K562 (cell line): ENCODE results near the gene C1orf116. TPM values are rescaled to one million over a fixed set of nuclear protein-coding genes. Genes with fewer than 3 reads are reported as not detected.
A peak's percentile ranks its signal among the peaks of the same experiment; 100 is the strongest.

ENCODE experiments used
- CREB3L1 ChIP-seq: fragments of 450-650 bp; IDR thresholded peaks from 2 replicates; pipeline ENCODE4 v1.6.1; 2014; ENCODE audit warnings: low read depth, mild to moderate bottlenecking, moderate library complexity, borderline replicate concordance
- CSDE1 ChIP-seq, 2 experiments: fragments of 450-650 bp; IDR thresholded peaks; 2 replicates each; pipeline ENCODE4 v1.6.1; 2016; ENCODE audit warnings: mild to moderate bottlenecking in 1 of 2
- FOS ChIP-seq: IDR thresholded peaks from 3 replicates; pipeline ENCODE4 v1.6.1; 2011; ENCODE audit not compliant: insufficient read length; ENCODE audit errors: extremely low read depth
- HDAC1 ChIP-seq, 2 experiments: fragments of 450-650 bp; IDR thresholded peaks; 2 replicates each; pipeline ENCODE4 v1.6.1; 2016 to 2017; ENCODE audit warnings: inconsistent platforms in 1 of 2, mild to moderate bottlenecking in 1 of 2, moderate library complexity in 1 of 2
- HNRNPH1 ChIP-seq: fragments of 200-400 bp; formaldehyde crosslinking; optimal IDR thresholded peaks from 2 replicates; pipeline ENCODE3; 2017; ENCODE audit warnings: low read depth, mild to moderate bottlenecking, low read length, moderate library complexity
- MECOM ChIP-seq: fragments of 250-450 bp; sonication (Bioruptor Pico); IDR thresholded peaks from 2 replicates; pipeline ENCODE4 v1.8.0; 2022; ENCODE audit warnings: inconsistent platforms
- NCOA6 ChIP-seq: fragments of 450-650 bp; IDR thresholded peaks from 2 replicates; pipeline ENCODE4 v1.6.1; 2017; ENCODE audit warnings: mild to moderate bottlenecking
- POLR2B ChIP-seq: fragments of 450-650 bp; IDR thresholded peaks from 2 replicates; pipeline ENCODE4 v1.6.1; 2018; ENCODE audit warnings: low read depth; ENCODE audit not compliant: partially characterized antibody
- POLR2H ChIP-seq: IDR thresholded peaks from 2 replicates; pipeline ENCODE4 v1.6.1; 2016; ENCODE audit warnings: missing genetic modification characterization, low read depth, mild to moderate bottlenecking, control low read depth, missing compliant biosample characterization, moderate library complexity
- PTRF ChIP-seq: fragments of 450-650 bp; IDR thresholded peaks from 2 replicates; pipeline ENCODE4 v1.6.1; 2016; ENCODE audit warnings: mild to moderate bottlenecking, missing genetic modification characterization, missing compliant biosample characterization
- RUNX1 ChIP-seq: sonication (generic); IDR thresholded peaks from 2 replicates; pipeline ENCODE4 v1.6.1; 2016; ENCODE audit warnings: antibody characterized with exemption, low read depth
- ZBTB34 ChIP-seq: fragments of 250-450 bp; sonication (Bioruptor Pico); IDR thresholded peaks from 2 replicates; pipeline ENCODE4 v1.8.0; 2021; ENCODE audit warnings: mild to moderate bottlenecking, moderate library complexity
- ZNF3 ChIP-seq: fragments of 250-450 bp; sonication (Bioruptor Pico); IDR thresholded peaks from 2 replicates; pipeline ENCODE4 v1.5.0; 2021; ENCODE audit warnings: mild to moderate bottlenecking, moderate library complexity
- ZNF436 ChIP-seq: fragments of 250-450, 450-650 bp; sonication (Bioruptor Pico); formaldehyde crosslinking; IDR thresholded peaks from 2 replicates; pipeline ENCODE4 v1.7.0; 2020; ENCODE audit warnings: mild to moderate bottlenecking
- ZNF445 ChIP-seq: fragments of 250-450 bp; sonication (Bioruptor Pico); IDR thresholded peaks from 2 replicates; pipeline ENCODE4 v1.4.0; 2020; ENCODE audit warnings: low read depth, mild to moderate bottlenecking, moderate library complexity
- ZNF668 ChIP-seq: fragments of 250-450 bp; sonication (Bioruptor Pico); IDR thresholded peaks from 2 replicates; pipeline ENCODE4 v1.8.0; 2022; ENCODE audit warnings: mild to moderate bottlenecking, inconsistent platforms
- ZNF707 ChIP-seq: fragments of 250-450 bp; sonication (Bioruptor Pico); conservative IDR thresholded peaks from 2 replicates; pipeline ENCODE4 v1.8.0; 2022; ENCODE audit warnings: inconsistent platforms, mild to moderate bottlenecking, moderate library complexity
- ZNF740 ChIP-seq, 3 experiments: fragments of 200-800 bp in 1 of 3; sonication (Bioruptor generic) in 1 of 3; sonication (generic) in 1 of 3; formaldehyde crosslinking in 1 of 3; IDR thresholded peaks; 2 replicates each; pipeline versions ENCODE4 v1.6.1 to v1.8.0; 2016 to 2022; ENCODE audit warnings: mild to moderate bottlenecking in 2 of 3, missing compliant biosample characterization in 2 of 3, missing genetic modification characterization in 2 of 3, missing genetic modification reagents in 1 of 3
- polyA plus RNA-seq, 8 experiments: library from polyadenylated mRNA; depleted of rRNA in 4 of 8; stranded (reverse) in 5 of 8; unstranded in 3 of 8; fragments of >200 nt; fragmentation: Nextera tagmentation in 2 of 8; fragmentation: Illumina TruSeq in 1 of 8; extraction: Ambion mirVana in 2 of 8; extraction: Trizol in 1 of 8; gene quantifications; 2 replicates each; pipeline versions ENCODE4 v1.2.1 to v1.2.3, GENCODE V29; 2011 to 2014; ENCODE audit warnings: inconsistent platforms in 1 of 8, missing spikeins in 1 of 8
- total RNA-seq, 7 experiments: library from RNA; depleted of rRNA in 6 of 7; stranded (reverse); fragments of >200 nt in 6 of 7; fragmentation: Illumina TruSeq in 2 of 7; extraction: Trizol in 2 of 7; gene quantifications; 2 replicates each; pipeline versions ENCODE4 v1.2.1 to v1.2.3, GENCODE V29; 2011 to 2021; ENCODE audit warnings: low replicate concordance in 1 of 7
- TF ChIP-seq, protein P1 (sequence below): fragments of 250-450 bp; sonication (Bioruptor Pico); IDR thresholded peaks from 2 replicates; pipeline ENCODE4 v1.4.0; 2020; ENCODE audit warnings: mild to moderate bottlenecking, moderate library complexity
- TF ChIP-seq, protein P2 (sequence below): fragments of 250-450 bp; sonication (Bioruptor Pico); IDR thresholded peaks from 2 replicates; pipeline ENCODE4 v1.5.0; 2020; ENCODE audit warnings: mild to moderate bottlenecking, borderline replicate concordance

C1orf116 gene
- total and polyA plus RNA-seq, 9 of the 15 experiments (the other 6 are each of a cell fraction or from before 2014, with no cell fraction given) = 0.62 to 3.0 (median 0.95) TPM

GRCh38 chr1:207021139-207021861, 11.3 kb downstream of the C1orf116 start (continued):
- TF ChIP-seq POLR2B (no peak), ZNF3 (no peak), ZBTB34 (CRISPR knock-in tag) (peak; percentile 48; the same call in 1 of the 2 replicates), MECOM (CRISPR knock-in tag) (peak; percentile 93), RUNX1 (peak; percentile 95), ZNF707 (no peak), POLR2H (no peak), PTRF (no peak), HNRNPH1 (no peak), CSDE1 (IDR thresholded peaks at IDR 0.05) (no peak), CREB3L1 (no peak; the same call in 1 of the 2 replicates), ZNF436 (CRISPR knock-in tag) (no peak), NCOA6 (no peak), ZNF668 (no peak; the same call in 1 of the 2 replicates), ZNF740 (CRISPR knock-in tag; IDR thresholded peaks at IDR 0.05) (peak; percentile 94), ZNF740 (tag; IDR thresholded peaks at IDR 0.05) (0 out of 4 replicates have a peak, but pooled peaks of 1 of the 2 experiments have one; percentile 37), FOS (no peak), HDAC1 (IDR thresholded peaks at IDR 0.05) (peak in 1 of 2 experiments; percentile 81; a peak in 1 of 4 replicates), ZNF445 (peak; percentile 9; the same call in 1 of the 2 replicates)
- TF ChIP-seq, protein P1, sequence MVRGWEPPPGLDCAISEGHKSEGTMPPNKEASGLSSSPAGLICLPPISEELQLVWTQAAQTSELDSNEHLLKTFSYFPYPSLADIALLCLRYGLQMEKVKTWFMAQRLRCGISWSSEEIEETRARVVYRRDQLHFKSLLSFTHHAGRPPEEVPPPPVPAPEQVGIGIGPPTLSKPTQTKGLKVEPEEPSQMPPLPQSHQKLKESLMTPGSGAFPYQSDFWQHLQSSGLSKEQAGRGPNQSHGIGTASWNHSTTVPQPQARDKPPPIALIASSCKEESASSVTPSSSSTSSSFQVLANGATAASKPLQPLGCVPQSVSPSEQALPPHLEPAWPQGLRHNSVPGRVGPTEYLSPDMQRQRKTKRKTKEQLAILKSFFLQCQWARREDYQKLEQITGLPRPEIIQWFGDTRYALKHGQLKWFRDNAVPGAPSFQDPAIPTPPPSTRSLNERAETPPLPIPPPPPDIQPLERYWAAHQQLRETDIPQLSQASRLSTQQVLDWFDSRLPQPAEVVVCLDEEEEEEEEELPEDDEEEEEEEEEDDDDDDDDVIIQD (CRISPR knock-in tag) = no peak
- TF ChIP-seq, protein P2, sequence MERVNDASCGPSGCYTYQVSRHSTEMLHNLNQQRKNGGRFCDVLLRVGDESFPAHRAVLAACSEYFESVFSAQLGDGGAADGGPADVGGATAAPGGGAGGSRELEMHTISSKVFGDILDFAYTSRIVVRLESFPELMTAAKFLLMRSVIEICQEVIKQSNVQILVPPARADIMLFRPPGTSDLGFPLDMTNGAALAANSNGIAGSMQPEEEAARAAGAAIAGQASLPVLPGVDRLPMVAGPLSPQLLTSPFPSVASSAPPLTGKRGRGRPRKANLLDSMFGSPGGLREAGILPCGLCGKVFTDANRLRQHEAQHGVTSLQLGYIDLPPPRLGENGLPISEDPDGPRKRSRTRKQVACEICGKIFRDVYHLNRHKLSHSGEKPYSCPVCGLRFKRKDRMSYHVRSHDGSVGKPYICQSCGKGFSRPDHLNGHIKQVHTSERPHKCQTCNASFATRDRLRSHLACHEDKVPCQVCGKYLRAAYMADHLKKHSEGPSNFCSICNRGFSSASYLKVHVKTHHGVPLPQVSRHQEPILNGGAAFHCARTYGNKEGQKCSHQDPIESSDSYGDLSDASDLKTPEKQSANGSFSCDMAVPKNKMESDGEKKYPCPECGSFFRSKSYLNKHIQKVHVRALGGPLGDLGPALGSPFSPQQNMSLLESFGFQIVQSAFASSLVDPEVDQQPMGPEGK (CRISPR knock-in tag) = 0 out of 2 replicates have a peak, but pooled peaks have one; percentile 2
